IPS-NIHi11 (cell line): ENCODE measurements around the gene HSD17B12.

Experiments used
- DNase-seq: peaks from one replicate; pipeline ENCODE4 v3.0.0; 2012; ENCODE audit warnings: mixed read lengths, low spot score

HSD17B12 gene

DNA sequence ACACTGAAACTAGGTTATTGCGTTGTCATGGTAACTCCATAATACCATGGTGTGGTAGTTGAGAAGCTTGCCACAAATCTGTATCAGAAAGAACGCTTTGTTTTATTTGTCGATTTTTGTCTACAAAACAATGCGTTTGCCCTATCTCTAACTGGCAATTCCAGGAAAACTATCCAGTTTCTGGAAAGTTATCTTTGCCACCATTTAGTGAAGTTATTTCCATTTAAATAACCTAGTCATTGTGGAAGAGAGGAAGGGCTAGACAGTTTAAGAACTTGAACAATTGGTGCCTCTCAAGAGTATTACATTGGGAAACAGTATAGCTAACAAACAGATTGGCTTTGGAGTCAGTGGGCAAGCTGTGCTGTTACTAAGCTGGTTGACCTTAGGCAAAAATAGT lies 7.9 kb downstream of the HSD17B12 start:
- no peak for DNase-seq

GRCh38 chr11:43689167-43689566 lies 8.6 kb downstream of the HSD17B12 start:
- no peak for DNase-seq

DNA sequence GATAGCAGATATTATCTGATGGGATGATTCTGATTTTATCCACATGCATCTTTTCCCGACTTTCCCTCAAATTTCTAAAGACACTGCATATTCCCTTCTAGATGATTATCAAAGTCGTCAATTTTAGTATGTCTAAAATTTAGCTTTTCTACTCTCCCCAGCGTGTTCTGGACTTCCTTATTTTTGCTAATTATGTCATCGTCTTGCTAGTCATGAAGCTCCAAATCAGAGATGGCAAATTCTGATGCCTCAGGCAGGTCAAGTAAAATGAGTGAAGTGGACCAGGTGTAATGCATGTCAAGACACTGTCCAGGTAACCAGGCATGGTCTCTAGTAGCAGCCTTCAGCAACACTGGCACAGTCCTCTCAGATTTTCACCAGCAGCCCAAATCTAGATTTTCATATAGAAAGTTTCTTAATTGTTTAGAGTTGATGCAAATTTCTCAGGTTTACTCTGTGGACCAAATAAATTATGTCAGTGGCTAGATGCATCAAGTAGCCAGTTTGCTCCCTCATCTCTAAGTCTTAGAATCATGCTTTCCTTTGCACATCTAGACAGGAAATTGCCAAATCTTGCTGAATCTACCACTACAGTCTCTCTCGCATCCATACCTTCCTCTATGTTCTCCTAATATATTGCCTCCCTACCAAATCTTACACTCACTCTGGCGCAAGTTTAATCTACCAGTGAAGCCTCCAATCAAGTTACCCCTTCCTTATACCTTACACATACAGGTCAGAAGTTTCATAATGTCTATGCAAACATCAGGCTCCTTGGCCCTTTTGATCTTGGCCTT lies 10.6 kb downstream of the HSD17B12 start:
- DNase-seq: no peak

- DNase-seq: no peak
Observed at GRCh38 chr11:43691806-43692205, 11.3 kb downstream of the HSD17B12 start.

- no peak for DNase-seq
Observed at GRCh38 chr11:43693069-43693468, 12.5 kb downstream of the HSD17B12 start.

DNA sequence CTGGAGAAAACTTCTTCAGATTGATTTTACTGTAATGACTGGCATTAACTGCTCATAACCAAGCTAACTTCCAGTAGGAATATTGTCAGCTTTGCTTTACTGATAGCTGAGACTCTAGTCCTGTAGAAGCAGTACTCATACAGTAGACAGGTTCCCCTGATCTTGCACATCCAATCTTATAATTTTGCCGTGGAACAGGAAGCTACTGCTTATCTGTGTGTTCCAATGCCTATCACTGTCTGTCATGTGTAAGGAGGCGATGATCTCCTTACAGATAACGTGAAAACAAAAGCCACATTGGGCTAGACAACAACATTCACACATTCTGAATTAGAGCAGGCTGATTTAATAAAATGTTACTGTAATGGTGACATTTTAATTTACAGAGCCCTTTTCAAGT lies 13.2 kb downstream of the HSD17B12 start:
- DNase-seq: no peak

GRCh38 chr11:43694477-43694876 lies 13.9 kb downstream of the HSD17B12 start:
- DNase-seq: no peak

DNA sequence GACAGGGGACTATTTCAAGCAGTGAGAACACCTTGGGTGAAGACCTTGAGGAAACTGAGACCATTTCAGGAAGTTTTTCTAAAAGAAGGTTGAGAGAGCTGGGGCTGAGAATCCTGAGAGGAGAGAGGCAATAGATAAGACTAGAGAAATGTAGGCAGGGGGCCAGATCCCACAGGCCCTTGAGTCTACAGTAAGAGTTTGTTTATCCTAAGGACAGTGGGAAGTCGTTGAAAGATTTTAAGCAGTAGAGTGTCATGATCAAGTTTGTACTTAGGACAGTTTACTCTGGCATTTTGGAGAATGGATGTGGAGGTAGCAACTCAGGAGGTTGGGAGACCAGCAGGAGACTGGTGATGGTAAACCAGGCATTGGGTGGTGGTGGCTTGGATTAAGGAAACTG lies 17.1 kb downstream of the HSD17B12 start:
- DNase-seq: no peak

DNA sequence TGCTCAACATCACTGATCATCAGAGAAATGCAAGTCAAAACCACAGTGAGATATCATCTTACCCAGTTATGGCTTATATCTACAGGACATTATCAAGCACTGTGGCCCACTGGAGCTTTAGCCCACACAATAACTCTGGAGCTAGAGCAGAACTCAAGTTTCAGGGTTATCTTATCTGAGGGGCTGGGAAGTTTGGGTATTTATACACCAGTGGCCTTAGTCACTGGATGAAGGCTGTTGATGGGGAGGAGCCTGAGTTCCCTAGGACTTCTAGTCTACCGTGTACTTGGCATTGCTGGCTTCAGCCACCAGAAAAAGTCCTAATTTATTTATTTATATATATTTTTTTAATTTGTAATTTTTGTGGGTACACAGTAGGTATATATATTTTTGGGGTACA lies 19.3 kb downstream of the HSD17B12 start:
- no peak for DNase-seq

- DNase-seq: no peak
Observed at GRCh38 chr11:43706631-43707030, 26.1 kb downstream of the HSD17B12 start.

DNA sequence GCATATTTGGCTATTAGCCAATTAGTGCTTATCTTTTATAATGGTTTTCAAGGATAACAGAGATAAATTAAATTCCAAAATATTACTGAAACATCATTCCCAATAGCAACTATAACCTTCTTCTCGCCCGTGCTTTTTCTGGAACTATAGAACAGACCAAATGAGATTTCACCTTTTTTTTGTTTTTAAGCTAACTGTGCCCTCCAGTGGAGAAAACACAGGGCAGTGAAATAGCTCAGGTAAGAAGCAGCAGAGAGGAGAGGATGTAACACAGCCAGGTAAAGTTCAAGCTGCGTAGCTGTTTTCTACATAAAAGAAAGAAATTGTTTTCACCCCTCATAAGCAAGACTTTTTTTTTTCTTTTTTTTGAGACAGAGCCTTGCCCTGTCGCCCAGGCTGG lies 28.2 kb downstream of the HSD17B12 start:
- no peak for DNase-seq

- DNase-seq: no peak
Observed at GRCh38 chr11:43709689-43710088, 29.2 kb downstream of the HSD17B12 start.

DNA sequence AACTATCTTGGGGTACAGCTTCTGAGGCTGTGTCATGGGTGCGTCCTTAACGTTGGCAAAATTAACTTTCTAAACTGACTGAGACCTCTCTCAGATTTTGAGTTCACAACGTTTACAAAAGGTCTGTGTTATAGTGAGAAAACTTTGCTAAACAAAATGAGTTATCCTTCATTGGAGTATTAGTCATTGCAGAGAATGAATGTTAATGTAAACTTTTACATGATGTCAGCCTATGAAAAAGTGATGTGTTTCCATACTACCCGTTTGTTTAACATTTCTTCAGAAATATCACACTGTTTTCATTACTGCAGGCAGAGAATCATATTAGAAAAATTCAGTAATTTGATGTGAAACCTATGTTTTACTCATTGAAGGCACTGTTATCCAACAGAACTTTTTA lies 32.1 kb downstream of the HSD17B12 start:
- DNase-seq: no peak

DNA sequence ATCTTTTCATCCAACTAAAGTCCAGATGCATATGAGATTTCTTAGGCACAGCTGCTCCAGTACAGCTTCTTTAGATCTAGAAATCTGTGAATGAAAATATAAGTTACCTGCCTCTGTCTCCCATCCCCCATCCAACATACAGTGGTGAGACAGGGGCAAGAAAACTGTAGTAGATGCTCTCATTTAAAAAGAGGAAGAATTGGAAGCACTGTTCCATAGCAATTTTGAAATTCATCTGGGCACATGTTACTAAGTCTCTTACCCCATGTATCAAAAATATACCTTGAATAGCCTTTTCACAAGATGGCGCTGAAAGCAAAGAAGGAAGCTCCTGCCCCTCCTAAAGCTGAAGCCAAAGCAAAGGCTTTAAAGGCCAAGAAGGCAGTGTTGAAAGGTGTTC lies 37.8 kb downstream of the HSD17B12 start:
- no peak for DNase-seq

- DNase-seq: no peak
Observed at GRCh38 chr11:43723617-43724016, 43.1 kb downstream of the HSD17B12 start.

GRCh38 chr11:43732225-43732624 lies 51.7 kb downstream of the HSD17B12 start:
- no peak for DNase-seq

GRCh38 chr11:43734256-43734655 lies 53.7 kb downstream of the HSD17B12 start:
- no peak for DNase-seq

- DNase-seq: no peak
Observed at GRCh38 chr11:43735115-43735514, 54.6 kb downstream of the HSD17B12 start.

DNA sequence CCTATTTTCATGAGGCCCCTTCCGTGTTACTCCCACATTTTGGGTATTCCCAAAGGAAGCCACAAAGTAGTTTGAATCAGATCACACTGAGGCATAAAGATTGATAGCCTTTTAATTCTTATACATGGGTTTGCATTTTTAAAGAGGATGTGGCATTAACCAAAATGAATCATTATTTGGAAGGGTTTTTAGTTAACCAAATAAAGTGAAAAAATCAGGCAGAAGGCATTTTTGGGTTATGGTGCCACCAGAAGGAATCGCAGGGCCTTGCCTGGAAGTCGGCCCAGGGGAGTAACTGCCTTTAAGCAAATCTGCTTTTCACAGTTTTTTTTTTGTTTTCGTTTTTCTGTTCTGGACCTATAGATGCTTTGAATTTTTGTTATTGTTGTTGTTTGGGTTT lies 55.4 kb downstream of the HSD17B12 start:
- DNase-seq: no peak

GRCh38 chr11:43736502-43737200 lies 56.1 kb downstream of the HSD17B12 start:
- no peak for DNase-seq

- no peak for DNase-seq
Observed at GRCh38 chr11:43737201-43737590, 56.7 kb downstream of the HSD17B12 start.

DNA sequence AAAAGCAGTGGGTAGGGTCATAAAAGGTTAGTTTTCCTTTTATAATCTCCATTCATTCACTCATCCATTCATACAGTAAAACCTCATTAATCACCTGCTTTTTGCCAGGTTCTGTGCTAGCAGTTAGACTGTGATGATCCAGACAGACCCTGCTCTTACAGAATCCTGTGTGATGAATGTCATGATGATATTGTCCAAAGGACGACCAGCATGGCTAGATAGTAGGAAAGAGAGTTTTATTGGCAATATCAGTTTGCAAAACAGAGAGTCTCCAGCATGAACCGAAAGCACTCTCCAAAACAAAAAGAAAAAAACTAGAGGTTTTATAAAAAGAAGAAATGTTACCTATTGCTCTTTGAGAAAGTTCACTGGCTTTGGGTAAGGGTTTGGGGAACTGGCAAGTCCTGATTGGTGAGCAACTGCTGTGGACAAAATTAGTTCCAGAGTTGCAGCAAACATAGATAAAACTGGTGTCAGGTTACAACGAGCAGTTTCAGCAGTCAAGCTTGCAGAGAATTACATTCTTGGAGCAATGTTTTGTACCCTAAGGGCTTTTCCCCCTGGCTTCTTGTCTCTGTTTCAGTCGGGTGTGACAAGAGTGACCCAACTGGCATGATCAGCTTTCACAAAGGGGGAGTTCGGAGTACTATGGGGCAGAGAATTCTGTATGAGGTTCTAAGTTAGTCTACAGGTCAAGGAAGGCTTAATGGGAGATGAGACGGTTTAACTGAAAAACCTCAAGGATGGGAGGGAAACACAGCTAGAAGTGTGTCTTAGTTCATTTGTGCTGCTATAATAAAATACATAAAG lies 58.3 kb downstream of the HSD17B12 start:
- peak; percentile 38 for DNase-seq

DNA sequence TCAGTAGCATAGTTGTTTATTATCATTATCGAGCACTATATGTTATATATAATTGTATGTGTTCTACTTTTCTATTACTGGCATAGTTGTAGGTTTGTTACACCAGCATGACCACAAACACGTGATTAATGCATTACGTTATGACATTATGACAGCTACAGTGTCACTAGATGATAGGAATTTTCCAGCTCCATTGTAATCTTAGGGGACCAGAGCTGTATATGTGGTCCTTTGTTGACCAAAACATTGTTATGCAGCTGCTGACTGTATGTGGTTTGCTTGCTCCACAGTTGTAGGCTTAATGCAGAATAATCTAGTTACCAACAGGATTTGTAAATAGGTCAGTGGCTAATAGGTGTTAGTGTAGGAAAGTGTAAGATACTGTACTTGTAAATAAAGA lies 66.1 kb downstream of the HSD17B12 start:
- DNase-seq: no peak
